ENCODE data around the gene NOTO. TPM values are rescaled to one million over a fixed set of nuclear protein-coding genes. Genes with fewer than 3 reads are reported as not detected.

NOTO gene
- polyA plus RNA-seq, 1 donor from 2014 or later = not detected

DNA sequence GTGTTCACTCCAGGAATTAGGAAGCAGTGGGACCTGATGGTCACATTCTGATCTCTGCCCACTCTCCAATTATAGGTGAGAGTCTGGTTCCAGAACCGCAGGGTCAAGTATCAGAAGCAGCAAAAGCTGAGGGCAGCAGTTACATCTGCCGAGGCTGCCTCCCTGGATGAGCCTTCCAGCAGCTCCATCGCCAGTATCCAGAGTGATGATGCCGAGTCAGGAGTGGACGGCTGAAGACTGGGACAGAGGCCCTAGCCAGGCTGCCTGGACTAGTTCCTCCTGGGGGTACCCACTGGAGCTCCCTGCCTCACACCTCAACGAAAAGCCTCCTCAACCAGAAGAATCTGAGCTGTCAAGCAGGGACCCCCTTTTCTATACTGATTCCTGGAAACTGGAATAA lies 8.3 kb downstream of the NOTO start:
- H3F3A ChIP-seq (ENCODE audit: insufficient read depth, low read length, poor library complexity, severe bottlenecking) = no peaks in the 10 kb centered on the region
- H3K9ac ChIP-seq (ENCODE audit: low read length) = no peak overlapping the region
- H3K4me2 ChIP-seq (ENCODE audit: low read length) = no peak overlapping the region
- no peaks in the 10 kb centered on the region for H4K20me1 ChIP-seq (ENCODE audit: insufficient read depth)
- peaks cover under 1% of the 10 kb centered on the region for H3K27me3 ChIP-seq (ENCODE audit: insufficient read depth, low read depth, low read length)
- TF ChIP-seq TAF1 (IDR thresholded peaks at IDR 0.05; ENCODE audit: low read depth) (no peak), EP300 (conservative IDR thresholded peaks at IDR 0.05; ENCODE audit: poor library complexity, severe bottlenecking) (no peak), CTCF (IDR thresholded peaks at IDR 0.05; ENCODE audit: poor library complexity, severe bottlenecking) (no peak), SMC3 (conservative IDR thresholded peaks at IDR 0.05; ENCODE audit: poor library complexity) (no peak), POLR2AphosphoS5 (IDR thresholded peaks at IDR 0.05) (no peak), RAD21 (conservative IDR thresholded peaks at IDR 0.05) (no peak), MXI1 (conservative IDR thresholded peaks at IDR 0.05; ENCODE audit: poor library complexity, severe bottlenecking) (no peak), EZH2 (IDR thresholded peaks at IDR 0.05; ENCODE audit: borderline replicate concordance, insufficient read depth, low read length, poor library complexity, severe bottlenecking) (no peak)
- TF ChIP-seq, protein P1, sequence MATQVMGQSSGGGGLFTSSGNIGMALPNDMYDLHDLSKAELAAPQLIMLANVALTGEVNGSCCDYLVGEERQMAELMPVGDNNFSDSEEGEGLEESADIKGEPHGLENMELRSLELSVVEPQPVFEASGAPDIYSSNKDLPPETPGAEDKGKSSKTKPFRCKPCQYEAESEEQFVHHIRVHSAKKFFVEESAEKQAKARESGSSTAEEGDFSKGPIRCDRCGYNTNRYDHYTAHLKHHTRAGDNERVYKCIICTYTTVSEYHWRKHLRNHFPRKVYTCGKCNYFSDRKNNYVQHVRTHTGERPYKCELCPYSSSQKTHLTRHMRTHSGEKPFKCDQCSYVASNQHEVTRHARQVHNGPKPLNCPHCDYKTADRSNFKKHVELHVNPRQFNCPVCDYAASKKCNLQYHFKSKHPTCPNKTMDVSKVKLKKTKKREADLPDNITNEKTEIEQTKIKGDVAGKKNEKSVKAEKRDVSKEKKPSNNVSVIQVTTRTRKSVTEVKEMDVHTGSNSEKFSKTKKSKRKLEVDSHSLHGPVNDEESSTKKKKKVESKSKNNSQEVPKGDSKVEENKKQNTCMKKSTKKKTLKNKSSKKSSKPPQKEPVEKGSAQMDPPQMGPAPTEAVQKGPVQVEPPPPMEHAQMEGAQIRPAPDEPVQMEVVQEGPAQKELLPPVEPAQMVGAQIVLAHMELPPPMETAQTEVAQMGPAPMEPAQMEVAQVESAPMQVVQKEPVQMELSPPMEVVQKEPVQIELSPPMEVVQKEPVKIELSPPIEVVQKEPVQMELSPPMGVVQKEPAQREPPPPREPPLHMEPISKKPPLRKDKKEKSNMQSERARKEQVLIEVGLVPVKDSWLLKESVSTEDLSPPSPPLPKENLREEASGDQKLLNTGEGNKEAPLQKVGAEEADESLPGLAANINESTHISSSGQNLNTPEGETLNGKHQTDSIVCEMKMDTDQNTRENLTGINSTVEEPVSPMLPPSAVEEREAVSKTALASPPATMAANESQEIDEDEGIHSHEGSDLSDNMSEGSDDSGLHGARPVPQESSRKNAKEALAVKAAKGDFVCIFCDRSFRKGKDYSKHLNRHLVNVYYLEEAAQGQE (IDR thresholded peaks at IDR 0.05; ENCODE audit: borderline replicate concordance) = no peak
- no peaks in the 10 kb centered on the region for H3K79me2 ChIP-seq (replicated peaks; ENCODE audit: insufficient read depth, low read length)
- no peak overlapping the region for H3K27ac ChIP-seq (ENCODE audit: low read length)
- H2AFZ ChIP-seq (ENCODE audit: low read depth, low read length) = no peak overlapping the region
- H3K9me3 ChIP-seq (ENCODE audit: low read length) = no peaks in the 10 kb centered on the region
- no peaks in the 10 kb centered on the region for H3K36me3 ChIP-seq (ENCODE audit: insufficient read depth, low read length)
- H3K4me3 ChIP-seq (ENCODE audit: low read length) = no peak overlapping the region
- no peaks in the 10 kb centered on the region for H3K9me2 ChIP-seq (ENCODE audit: insufficient read depth, low read length)

DNA sequence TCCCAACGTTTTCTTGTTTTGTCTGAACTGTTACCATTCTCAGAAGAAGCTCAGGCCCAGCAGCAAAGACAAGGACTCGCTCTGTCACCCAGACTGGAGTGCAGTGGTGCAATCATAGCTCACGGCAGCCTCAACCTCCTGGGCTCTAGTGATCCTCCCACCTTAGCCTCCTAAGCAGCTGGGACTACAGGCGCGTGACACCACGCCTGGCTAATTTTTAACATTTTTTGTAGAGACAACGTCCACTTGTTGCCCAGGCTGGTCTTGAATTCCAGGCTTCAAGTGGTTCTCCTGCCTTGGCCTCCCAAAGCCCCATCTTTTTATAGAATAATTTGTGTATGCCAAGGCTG lies 9.7 kb downstream of the NOTO start:
- H3K79me2 ChIP-seq (replicated peaks; ENCODE audit: insufficient read depth, low read length) = no peaks in the 10 kb centered on the region
- H3K36me3 ChIP-seq (ENCODE audit: insufficient read depth, low read length) = no peaks in the 10 kb centered on the region
- no peaks in the 10 kb centered on the region for H3K9me2 ChIP-seq (ENCODE audit: insufficient read depth, low read length)
- H3K27ac ChIP-seq (ENCODE audit: low read length) = no peak overlapping the region
- no peaks in the 10 kb centered on the region for H4K20me1 ChIP-seq (ENCODE audit: insufficient read depth)
- no peak overlapping the region for H2AFZ ChIP-seq (ENCODE audit: low read depth, low read length)
- no peak overlapping the region for H3K9ac ChIP-seq (ENCODE audit: low read length)
- no peaks in the 10 kb centered on the region for H3K27me3 ChIP-seq (ENCODE audit: insufficient read depth, low read depth, low read length)
- H3K4me3 ChIP-seq (ENCODE audit: low read length) = no peak overlapping the region
- no peak for TF ChIP-seq EZH2 (IDR thresholded peaks at IDR 0.05; ENCODE audit: borderline replicate concordance, insufficient read depth, low read length, poor library complexity, severe bottlenecking)
- no peak for TF ChIP-seq TAF1 (IDR thresholded peaks at IDR 0.05; ENCODE audit: low read depth)
- TF ChIP-seq SMC3 (conservative IDR thresholded peaks at IDR 0.05; ENCODE audit: poor library complexity) = no peak
- TF ChIP-seq CTCF (IDR thresholded peaks at IDR 0.05; ENCODE audit: poor library complexity, severe bottlenecking) = no peak
- no peak for TF ChIP-seq POLR2AphosphoS5 (IDR thresholded peaks at IDR 0.05)
- no peaks in the 10 kb centered on the region for H3F3A ChIP-seq (ENCODE audit: insufficient read depth, low read length, poor library complexity, severe bottlenecking)
- no peak overlapping the region for H3K4me2 ChIP-seq (ENCODE audit: low read length)
- H3K9me3 ChIP-seq (ENCODE audit: low read length) = no peaks in the 10 kb centered on the region
